BLaER1 (cell line): Measurements from ENCODE around the gene TEX28.
"Not testable (repeated sequence)": the region's sequence is repeated elsewhere in the genome, so short reads cannot be mapped to it uniquely, and the experiment has no call there.

Experiments used
- H3K27ac ChIP-seq: shearing (Covaris generic); formaldehyde crosslinking; 2 replicates; pipeline ENCODE4 v1.8.1; 2022
- H3K27me3 ChIP-seq: shearing (Covaris generic); formaldehyde crosslinking; 2 replicates; pipeline ENCODE4 v1.8.1; 2022
- H3K36me3 ChIP-seq: shearing (Covaris generic); formaldehyde crosslinking; 2 replicates; pipeline ENCODE4 v1.8.1; 2022
- H3K4me1 ChIP-seq: shearing (Covaris generic); formaldehyde crosslinking; 2 replicates; pipeline ENCODE4 v1.8.1; 2022
- H3K4me2 ChIP-seq: shearing (Covaris generic); formaldehyde crosslinking; 2 replicates; pipeline ENCODE4 v1.8.1; 2022
- H3K4me3 ChIP-seq: shearing (Covaris generic); formaldehyde crosslinking; 2 replicates; pipeline ENCODE4 v1.8.1; 2022
- H3K9ac ChIP-seq: shearing (Covaris generic); formaldehyde crosslinking; 2 replicates; pipeline ENCODE4 v1.8.1; 2022
- H3K9me3 ChIP-seq: shearing (Covaris generic); formaldehyde crosslinking; 2 replicates; pipeline ENCODE4 v1.8.1; 2022
- H4K20me1 ChIP-seq: shearing (Covaris generic); formaldehyde crosslinking; 2 replicates; pipeline ENCODE4 v1.8.1; 2022
- Cebpa-rat ChIP-seq: shearing (Covaris generic); IDR thresholded peaks from 2 replicates; pipeline ENCODE4 v1.8.1; 2022

Gene TEX28, protein sequence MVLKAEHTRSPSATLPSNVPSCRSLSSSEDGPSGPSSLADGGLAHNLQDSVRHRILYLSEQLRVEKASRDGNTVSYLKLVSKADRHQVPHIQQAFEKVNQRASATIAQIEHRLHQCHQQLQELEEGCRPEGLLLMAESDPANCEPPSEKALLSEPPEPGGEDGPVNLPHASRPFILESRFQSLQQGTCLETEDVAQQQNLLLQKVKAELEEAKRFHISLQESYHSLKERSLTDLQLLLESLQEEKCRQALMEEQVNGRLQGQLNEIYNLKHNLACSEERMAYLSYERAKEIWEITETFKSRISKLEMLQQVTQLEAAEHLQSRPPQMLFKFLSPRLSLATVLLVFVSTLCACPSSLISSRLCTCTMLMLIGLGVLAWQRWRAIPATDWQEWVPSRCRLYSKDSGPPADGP

DNA sequence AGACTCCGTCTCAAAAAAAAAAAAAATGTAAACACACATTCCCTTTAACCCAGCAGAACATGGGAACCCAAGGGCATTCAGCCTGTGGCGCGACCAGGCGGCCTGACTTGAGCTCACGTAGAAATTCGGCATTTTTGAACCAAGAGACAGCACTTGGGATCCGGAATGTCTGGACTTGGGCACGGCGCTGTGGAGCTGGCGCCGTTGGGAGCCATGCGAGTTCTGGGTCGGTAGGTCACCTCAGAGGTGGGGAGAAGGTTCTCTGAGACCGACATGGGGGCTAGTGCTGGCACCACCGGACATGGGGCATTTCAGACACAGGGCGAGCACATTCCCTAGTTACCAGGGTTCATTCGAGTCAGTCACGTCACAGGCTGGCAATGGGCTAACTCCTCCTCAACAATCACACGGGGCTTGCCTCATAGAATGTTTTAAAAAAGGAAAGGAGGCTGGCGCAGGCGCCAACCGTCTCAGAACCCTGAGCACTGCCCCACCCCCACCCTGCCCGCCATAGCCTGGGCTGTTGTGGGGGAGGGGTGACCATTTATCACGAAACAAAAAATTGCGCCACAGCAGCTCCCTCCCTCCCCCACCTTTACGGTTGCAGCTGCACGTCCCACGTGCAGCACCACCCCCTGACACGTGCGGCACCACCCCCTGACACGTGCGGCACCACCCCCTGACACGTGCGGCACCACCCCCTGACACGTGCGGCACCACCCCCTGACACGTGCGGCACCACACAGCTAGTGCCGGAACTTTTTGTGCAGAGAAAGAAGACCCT lies at the start of gene TEX28:
TSS of gene TEX28 (minus strand) at position 334 of the 784 bp plus-strand sequence. CDS start 3,007 bp downstream, outside the sequence.
- Histone ChIP-seq H4K20me1 (no peaks in the 10 kb centered on the region), H3K27ac (no peak within 1 kb of the TSS), H3K4me1 (0 out of 2 replicates have a peak, but pooled peaks cover 4% of the 10 kb centered on the region), H3K27me3 (peaks cover 18% of the 10 kb centered on the region), H3K4me3 (no peak within 1 kb of the TSS), H3K9ac (no peak within 1 kb of the TSS), H3K36me3 (no peaks in the 10 kb centered on the region), H3K4me2 (no peak within 1 kb of the TSS), H3K9me3 (peaks cover 25% of the 10 kb centered on the region)
- TF ChIP-seq Cebpa-rat = no peak

DNA sequence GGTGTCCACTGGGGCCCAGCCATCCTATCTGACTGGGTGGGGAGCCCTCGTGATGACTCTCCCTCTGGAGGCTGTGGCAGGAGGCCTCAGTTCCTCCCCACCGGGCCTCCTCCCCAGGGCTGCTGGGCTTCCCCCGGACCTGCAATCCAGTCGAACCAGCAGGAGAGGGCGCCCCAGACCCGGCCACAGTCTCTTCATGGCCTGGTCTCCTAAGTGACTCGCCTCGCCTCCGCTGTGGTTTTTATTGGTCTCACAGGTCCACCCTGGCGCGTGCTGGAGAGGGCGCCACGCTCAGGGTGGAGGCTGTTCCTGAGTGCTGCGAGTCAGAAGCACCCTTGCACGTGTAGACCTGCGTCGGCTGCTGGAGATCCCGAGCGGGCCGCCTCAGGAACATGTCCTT lies 48.7 kb upstream of the TEX28 start:
- H3K4me1 ChIP-seq = peaks cover 14% of the 10 kb centered on the region
- not testable (repeated sequence) for H3K4me3 ChIP-seq, H4K20me1 ChIP-seq, H3K4me2 ChIP-seq, H3K9ac ChIP-seq, H3K9me3 ChIP-seq, H3K27ac ChIP-seq, H3K27me3 ChIP-seq, H3K36me3 ChIP-seq

DNA sequence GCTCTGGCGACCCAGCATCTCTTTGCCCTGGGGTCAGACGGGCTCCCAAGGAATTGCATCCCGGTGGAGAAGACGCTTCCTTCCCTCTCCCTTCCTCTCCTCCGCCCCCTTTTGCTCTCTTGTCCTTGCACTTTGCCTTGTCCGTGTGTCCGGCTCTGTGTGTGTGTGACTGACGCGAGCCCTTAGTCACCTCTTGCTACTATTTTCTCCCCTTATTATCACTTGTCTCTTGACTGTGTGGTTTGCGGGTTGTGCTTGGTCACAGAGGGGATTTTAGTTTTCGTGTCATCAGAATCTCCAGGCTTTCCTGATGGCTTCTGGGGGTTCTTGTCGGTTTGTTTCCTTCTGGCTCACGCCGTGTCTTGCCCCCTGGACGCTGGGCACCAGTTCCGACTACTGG lies 48.1 kb upstream of the TEX28 start:
- H3K27ac ChIP-seq, H4K20me1 ChIP-seq, H3K9me3 ChIP-seq, H3K4me1 ChIP-seq, H3K36me3 ChIP-seq, H3K4me2 ChIP-seq, H3K9ac ChIP-seq, H3K27me3 ChIP-seq, H3K4me3 ChIP-seq: not testable (repeated sequence)

DNA sequence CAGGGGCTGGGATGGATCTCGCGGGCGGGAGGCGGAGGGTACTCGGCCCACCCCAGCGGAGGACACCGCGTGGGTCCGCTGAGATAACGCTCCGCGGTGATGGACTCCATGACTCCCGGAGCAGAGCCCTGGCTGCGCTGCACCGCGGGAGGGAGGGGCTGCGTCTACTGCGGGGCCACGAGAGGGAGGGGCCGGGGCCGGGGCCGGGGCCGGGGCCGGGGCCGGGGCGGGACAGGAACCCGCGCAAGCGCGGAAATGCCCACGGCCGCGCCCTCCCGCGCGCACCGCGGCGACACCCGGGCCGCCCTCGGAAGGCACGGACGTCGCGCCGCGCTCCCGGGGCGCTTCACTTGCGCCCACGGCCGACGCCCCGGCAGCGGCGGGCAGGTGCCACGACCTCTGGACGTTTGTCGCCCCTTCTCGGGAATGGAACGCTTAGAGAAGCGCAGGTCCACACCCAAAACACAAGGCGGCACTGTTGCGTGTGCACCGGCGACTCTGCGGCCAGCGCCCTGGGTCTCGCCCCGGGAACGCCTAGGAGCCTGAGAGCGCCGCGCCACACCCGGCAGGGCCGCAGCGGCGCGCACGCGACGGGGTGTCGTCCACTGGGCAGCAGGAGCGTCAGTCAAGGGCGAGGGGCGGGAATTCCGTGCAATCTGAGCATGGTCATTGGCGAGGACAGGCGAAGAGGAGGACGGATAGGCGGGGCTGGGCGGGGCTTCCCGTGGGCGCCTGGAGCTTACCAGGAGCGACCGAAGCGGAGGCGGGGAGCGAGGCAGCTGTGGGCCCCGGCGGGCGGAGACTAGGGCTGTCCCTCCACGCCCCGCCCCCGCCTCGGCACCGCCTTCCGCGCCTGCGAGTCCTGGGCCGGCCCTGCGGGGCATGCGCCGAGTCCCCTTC lies 46.7 kb upstream of the TEX28 start:
- H3K27me3 ChIP-seq, H3K36me3 ChIP-seq, H3K9me3 ChIP-seq, H3K4me2 ChIP-seq, H3K27ac ChIP-seq, H3K9ac ChIP-seq, H3K4me1 ChIP-seq, H4K20me1 ChIP-seq, H3K4me3 ChIP-seq: not testable (repeated sequence)

DNA sequence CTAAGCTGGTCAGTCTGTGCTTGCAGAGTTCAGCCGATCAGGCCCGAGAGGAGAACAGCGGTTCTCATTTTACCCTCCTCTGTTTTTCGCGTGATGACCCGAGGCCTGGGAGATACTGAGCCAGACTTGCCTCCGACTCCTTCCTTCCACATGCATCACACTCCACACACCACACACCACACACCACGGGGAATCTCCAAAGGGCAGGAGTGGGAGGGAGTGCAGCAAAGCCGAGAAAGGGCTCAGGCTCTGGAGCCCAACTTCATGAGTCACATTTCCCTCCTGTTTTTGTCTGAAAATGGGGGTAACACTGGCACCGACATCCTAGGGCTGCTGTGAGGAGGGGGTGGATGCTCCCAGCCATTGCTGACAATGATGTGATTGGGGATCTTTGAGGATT lies 39.6 kb upstream of the TEX28 start:
- Histone ChIP-seq H3K4me3 (no peak overlapping the region), H3K9ac (no peak overlapping the region), H3K27ac (no peak overlapping the region), H3K36me3 (no peaks in the 10 kb centered on the region), H3K9me3 (no peaks in the 10 kb centered on the region), H4K20me1 (peaks cover 10% of the 10 kb centered on the region; the same call in 1 of the 2 replicates), H3K4me1 (peaks cover 26% of the 10 kb centered on the region), H3K27me3 (peaks cover 70% of the 10 kb centered on the region), H3K4me2 (no peak overlapping the region; the same call in 1 of the 2 replicates)
- TF ChIP-seq Cebpa-rat = no peak

DNA sequence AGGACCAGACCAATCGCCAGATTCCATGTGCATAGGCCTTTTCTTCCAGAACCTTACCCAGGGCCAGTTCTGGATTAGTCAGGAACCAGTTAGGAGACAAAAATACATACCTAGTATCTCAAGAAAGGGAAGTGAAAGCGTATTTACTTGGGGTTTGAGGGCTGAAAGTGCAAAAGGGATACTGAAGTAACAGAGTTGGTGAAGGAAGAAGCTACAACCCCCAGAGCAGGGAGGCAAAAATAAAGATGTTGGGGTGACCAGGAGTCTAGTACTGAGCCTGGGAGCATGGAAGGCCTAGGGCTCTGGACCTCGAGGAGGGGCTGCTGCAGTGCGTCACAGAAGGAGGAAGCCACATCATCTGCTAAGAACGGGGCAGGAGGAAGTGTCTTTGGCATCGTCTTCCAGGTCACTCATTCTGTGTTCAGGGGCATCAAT lies 38.9 kb upstream of the TEX28 start:
- Histone ChIP-seq H4K20me1 (peaks cover 10% of the 10 kb centered on the region; the same call in 1 of the 2 replicates), H3K27ac (no peak overlapping the region), H3K36me3 (no peaks in the 10 kb centered on the region), H3K9me3 (no peaks in the 10 kb centered on the region), H3K4me1 (peaks cover 32% of the 10 kb centered on the region), H3K4me2 (peak overlapping the region; percentile 34), H3K4me3 (no peak overlapping the region), H3K27me3 (peaks cover 77% of the 10 kb centered on the region), H3K9ac (no peak overlapping the region)
- no peak for TF ChIP-seq Cebpa-rat

DNA sequence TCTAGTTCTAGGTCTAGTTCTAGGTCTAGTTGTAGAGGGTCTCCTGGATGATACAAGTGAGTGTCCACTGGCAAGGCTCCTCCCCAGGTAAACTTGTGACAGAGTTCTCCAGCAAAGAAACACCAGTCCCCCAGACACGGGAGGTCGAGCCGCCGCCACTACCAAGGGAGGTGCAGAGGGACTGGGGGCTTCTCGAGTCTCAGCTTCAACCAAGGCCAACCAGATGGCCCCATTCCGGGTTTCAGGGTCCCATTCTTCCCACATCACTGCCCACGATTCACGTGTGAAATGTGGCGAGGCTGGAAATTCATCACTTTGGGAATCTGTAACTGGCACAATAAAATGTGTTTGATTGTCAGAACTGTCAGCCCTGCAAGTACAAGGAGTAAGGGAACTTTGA lies 38.2 kb upstream of the TEX28 start:
- no peak for TF ChIP-seq Cebpa-rat
- Histone ChIP-seq H3K36me3 (no peaks in the 10 kb centered on the region), H4K20me1 (peaks cover 10% of the 10 kb centered on the region; the same call in 1 of the 2 replicates), H3K4me2 (no peak overlapping the region), H3K9me3 (no peaks in the 10 kb centered on the region), H3K4me3 (no peak overlapping the region), H3K9ac (no peak overlapping the region), H3K4me1 (peaks cover 37% of the 10 kb centered on the region), H3K27me3 (peaks cover 83% of the 10 kb centered on the region), H3K27ac (no peak overlapping the region)

DNA sequence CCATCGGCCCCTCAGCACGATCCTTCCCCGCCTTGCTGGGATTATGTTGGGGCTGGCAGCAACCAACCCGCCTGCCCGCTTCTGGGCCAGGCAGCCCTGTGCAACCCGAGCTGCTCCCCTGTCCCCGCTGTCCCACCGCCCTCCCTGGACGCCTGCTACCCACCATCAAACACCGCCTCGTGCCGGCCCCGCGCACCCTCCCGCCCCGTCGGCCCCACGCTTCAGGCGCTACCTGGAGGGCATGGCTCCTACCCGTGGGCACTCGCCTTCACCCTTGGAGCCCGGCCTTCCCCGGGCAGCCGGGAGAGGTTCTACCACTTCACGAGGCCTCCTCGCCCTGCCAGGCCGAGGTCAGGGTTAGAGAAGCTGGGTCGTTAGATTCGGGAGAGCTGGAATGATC lies 37.6 kb upstream of the TEX28 start:
- Histone ChIP-seq H3K4me3 (no peak overlapping the region), H3K4me2 (no peak overlapping the region), H4K20me1 (peaks cover 10% of the 10 kb centered on the region; the same call in 1 of the 2 replicates), H3K27me3 (peaks cover 89% of the 10 kb centered on the region), H3K27ac (no peak overlapping the region), H3K9ac (no peak overlapping the region), H3K9me3 (no peaks in the 10 kb centered on the region), H3K36me3 (no peaks in the 10 kb centered on the region), H3K4me1 (peaks cover 43% of the 10 kb centered on the region)
- TF ChIP-seq Cebpa-rat = no peak

DNA sequence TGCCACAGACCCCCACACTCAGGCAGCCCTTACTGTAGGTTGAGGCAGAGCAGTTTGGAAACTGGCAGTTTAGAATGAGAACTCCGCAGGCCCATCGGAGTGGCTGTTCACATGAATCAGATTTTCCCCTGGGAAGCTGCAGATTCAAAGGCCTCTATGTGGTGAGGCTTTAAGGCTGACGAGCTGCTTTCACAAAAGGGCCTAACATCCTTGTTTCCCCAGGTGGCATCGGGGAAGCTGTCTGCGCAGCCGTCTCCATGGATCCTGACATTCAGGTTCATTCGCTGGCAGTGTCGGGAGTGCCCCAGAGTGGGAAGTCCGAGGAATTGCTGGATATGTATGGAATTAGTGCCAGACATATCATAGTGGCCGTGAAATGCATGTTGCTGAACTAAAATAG lies 34.4 kb upstream of the TEX28 start:
- Histone ChIP-seq H3K4me3 (no peak overlapping the region), H3K27ac (no peak overlapping the region), H3K4me1 (peaks cover 51% of the 10 kb centered on the region), H3K9me3 (no peaks in the 10 kb centered on the region), H3K36me3 (no peaks in the 10 kb centered on the region), H3K27me3 (peaks cover 97% of the 10 kb centered on the region), H3K4me2 (peak overlapping the region; percentile 52), H3K9ac (no peak overlapping the region; the same call in 1 of the 2 replicates), H4K20me1 (peaks cover 4% of the 10 kb centered on the region; the same call in 1 of the 2 replicates)
- TF ChIP-seq Cebpa-rat = no peak
